Uterus (tissue), 4 donors: ENCODE data around the gene AKAP12. TPM values are rescaled to one million over a fixed set of nuclear protein-coding genes. Genes with fewer than 3 reads are reported as not detected.

Source experiments
- DNase-seq, 2 donors: peaks; one replicate each; pipeline ENCODE4 v3.0.0-alpha.2; 2019 to 2020
- H3K27ac ChIP-seq, 2 donors: fragments of 200-600 bp; sonication (generic); 1 replicate in 1 of 2; 2 replicates in 1 of 2; pipeline ENCODE4 v1.5.1; 2016 to 2018
- H3K27me3 ChIP-seq, 2 donors: fragments of 200-600 bp; sonication (generic); one replicate each; pipeline ENCODE4 v1.5.1; 2018 to 2019; ENCODE audit warnings: control low read depth in 1 of 2
- H3K36me3 ChIP-seq, 2 donors: fragments of 200-600 bp; sonication (generic); one replicate each; pipeline ENCODE4 v1.5.1; 2019; ENCODE audit warnings: control low read depth in 1 of 2
- H3K4me1 ChIP-seq, 2 donors: fragments of 200-600 bp; sonication (generic); one replicate each; pipeline ENCODE4 v1.5.1; 2018 to 2019; ENCODE audit warnings: control low read depth in 1 of 2
- H3K4me3 ChIP-seq, 2 donors: fragments of 200-600 bp; sonication (generic); 1 replicate in 1 of 2; 2 replicates in 1 of 2; pipeline ENCODE4 v1.5.1; 2018 to 2019; ENCODE audit warnings: mild to moderate bottlenecking in 1 of 2
- H3K9me3 ChIP-seq, 2 donors: fragments of 200-600 bp; sonication (generic); one replicate each; pipeline ENCODE4 v1.5.1; 2019; ENCODE audit warnings: control low read depth in 1 of 2
- CTCF ChIP-seq, 4 experiments: fragments of 200-600 bp in 2 of 4; fragments of 450-650 bp in 2 of 4; sonication (generic) in 2 of 4; IDR thresholded peaks; one replicate each; pipeline ENCODE4 v1.5.1; 2016 to 2019; ENCODE audit warnings: antibody characterized with exemption in 4 of 4, mild to moderate bottlenecking in 2 of 4, moderate library complexity in 1 of 4
- POLR2A ChIP-seq, 2 donors: fragments of 450-650 bp; IDR thresholded peaks; one replicate each; pipeline ENCODE4 v1.6.1; 2016; ENCODE audit warnings: antibody characterized with exemption in 2 of 2, mild to moderate bottlenecking in 1 of 2, moderate library complexity in 1 of 2
- intact Hi-C: fragments of 100-400 bp; cut with DNase I; formaldehyde crosslinking; loops from one replicate; pipeline ENCODE4 v1.15.1; 2023; ENCODE audit warnings: low total_unique reads
- small RNA-seq: library from RNA; depleted of rRNA; stranded (forward); fragments of <200 nt; gene quantifications from one replicate; pipeline ENCODE3, GENCODE V24; 2016
- total RNA-seq, 4 donors: library from RNA; depleted of rRNA in 3 of 4; stranded (reverse); fragments of >200 nt in 3 of 4; gene quantifications; one replicate each; pipeline versions ENCODE4 v1.1.0 to v1.2.4, GENCODE V29; 2014 to 2023
- donor health status: DM: yes; HTN: yes; CAD: no.

The AKAP12 gene
- total RNA-seq, 4 donors from 2014 or later, result 47.6 to 218 (median 70.2) TPM

- Histone ChIP-seq H3K9me3 (no peaks in the 10 kb centered on the region), H3K4me1 (peaks cover 0 to 7% of the 10 kb centered on the region in 2 donors), H3K4me3 (no peak overlapping the region), H3K36me3 (no peaks in the 10 kb centered on the region), H3K27ac (no peak overlapping the region), H3K27me3 (no peaks in the 10 kb centered on the region)
- no peak for TF ChIP-seq POLR2A (IDR thresholded peaks at IDR 0.05)
- no peak for DNase-seq
- intact Hi-C loops, result loop anchor here (10.0 kb wide), 1 partner anchor 55 kb away; the partner anchor contains the start of gene RMND1
Observed at GRCh38 chr6:151399679-151400078, 159.9 kb downstream of the AKAP12 start.

GRCh38 chr6:151400473-151400872, 160.7 kb downstream of the AKAP12 start:
- TF ChIP-seq CTCF (IDR thresholded peaks at IDR 0.05) (no peak), POLR2A (IDR thresholded peaks at IDR 0.05) (no peak)
- Histone ChIP-seq H3K27me3 (no peaks in the 10 kb centered on the region), H3K9me3 (no peaks in the 10 kb centered on the region), H3K4me3 (no peak overlapping the region), H3K4me1 (peaks cover 0 to 3% of the 10 kb centered on the region in 2 donors), H3K27ac (no peak overlapping the region), H3K36me3 (no peaks in the 10 kb centered on the region)
- intact Hi-C loops, result no loop called here
- DNase-seq, result no peak

GRCh38 chr6:151402228-151402627, 162.5 kb downstream of the AKAP12 start:
- no peak for TF ChIP-seq CTCF (IDR thresholded peaks at IDR 0.05)
- Histone ChIP-seq H3K27ac (no peak overlapping the region), H3K4me3 (no peak overlapping the region), H3K27me3 (no peaks in the 10 kb centered on the region), H3K36me3 (no peaks in the 10 kb centered on the region), H3K9me3 (no peaks in the 10 kb centered on the region), H3K4me1 (no peaks in the 10 kb centered on the region)
- intact Hi-C loops, result no loop called here
- DNase-seq, result no peak

GRCh38 chr6:151403919-151404308, 164.1 kb downstream of the AKAP12 start:
- no peak for DNase-seq
- intact Hi-C loops, result no loop called here
- no peak for TF ChIP-seq POLR2A (IDR thresholded peaks at IDR 0.05)
- no peak for TF ChIP-seq CTCF (IDR thresholded peaks at IDR 0.05)
- no peak overlapping the region for H3K4me3 ChIP-seq
- no peak overlapping the region for H3K27ac ChIP-seq
- no peaks in the 10 kb centered on the region for H3K27me3 ChIP-seq
- H3K4me1 ChIP-seq, result no peaks in the 10 kb centered on the region
- no peaks in the 10 kb centered on the region for H3K9me3 ChIP-seq
- H3K36me3 ChIP-seq, result no peaks in the 10 kb centered on the region

Small RNA genes within 50 kb of the gene (small RNA-seq; reads per million reads assigned to genes)
- gene RF00019 (not detected), gene RNU6-1247P (not detected), gene RNU6-300P (not detected), gene RNY4P20 (1.2 reads per million, percentile 57 among the genes with 10 or more reads in this experiment)

Other genes starting within 250 kb of the AKAP12 start
- 10 to 100 TPM in 1 of 4 donors, 1 to 10 TPM in 3; 3.6 to 17.5 (median 6.8) TPM for gene ZBTB2, start 151.6 kb downstream of the AKAP12 start, total RNA-seq
- 10 to 100 TPM in 3 of 4 donors, 1 to 10 TPM in 1; 4.1 to 48.8 (median 21.1) TPM for gene RMND1, start 212.2 kb downstream of the AKAP12 start, total RNA-seq